ENCODE measurements around the gene PCDHA9.

Gene PCDHA9

GRCh38 chr5:140857177-140857986 is 9.2 kb downstream of the PCDHA9 start:
- WGBS: 98% methylated on average over 83 of the region's 94 CpGs
- H3K36me3 ChIP-seq (ENCODE audit: control insufficient read depth in 1 of 2, insufficient read depth in 2 of 2, low read depth in 1 of 2, low read length in 2 of 2): peaks cover 0 to 10% of the 10 kb centered on the region in 2 experiments
- DNase-seq: no peak

GRCh38 chr5:140857987-140858240 is 9.7 kb downstream of the PCDHA9 start:
- H3K9me3 ChIP-seq (ENCODE audit: control insufficient read depth, low read length): peaks cover 53% of the 10 kb centered on the region
- peaks cover 4% of the 10 kb centered on the region for H3K4me1 ChIP-seq (ENCODE audit: control insufficient read depth, insufficient read depth, low read depth, low read length)
- H3K36me3 ChIP-seq (ENCODE audit: control insufficient read depth in 1 of 2, insufficient read depth in 2 of 2, low read depth in 1 of 2, low read length in 2 of 2): peaks cover 0 to 15% of the 10 kb centered on the region in 2 experiments
- H2BK15ac ChIP-seq (ENCODE audit: low read depth, poor library complexity, severe bottlenecking): no peak overlapping the region
- over 99% methylated on average over 22 of the region's 22 CpGs for WGBS
- H2AK5ac ChIP-seq (ENCODE audit: low read length, severe bottlenecking): no peak overlapping the region
- H2BK12ac ChIP-seq (ENCODE audit: low read length in 2 of 2): no peak overlapping the region
- no peak overlapping the region for H2BK120ac ChIP-seq (ENCODE audit: low read depth, low read length)
- peak overlapping the region; percentile 3 for H4K91ac ChIP-seq (ENCODE audit: low read length)
- H3K14ac ChIP-seq (ENCODE audit: low read length in 2 of 2): no peak overlapping the region
- no peak overlapping the region for H4K8ac ChIP-seq (ENCODE audit: low read length)
- no peak overlapping the region for H3K9ac ChIP-seq (ENCODE audit: low read length)
- no peak overlapping the region for H2BK5ac ChIP-seq (ENCODE audit: low read depth, low read length, poor library complexity, severe bottlenecking)
- H3K4me3 ChIP-seq (ENCODE audit: insufficient read depth in 1 of 2, low read depth in 1 of 2, low read length in 2 of 2): no peak overlapping the region
- H3K27ac ChIP-seq (ENCODE audit: low read length, poor library complexity, severe bottlenecking): no peak overlapping the region
- no peak overlapping the region for H3K4me2 ChIP-seq (ENCODE audit: low read length, poor library complexity, severe bottlenecking)
- H3K4ac ChIP-seq (ENCODE audit: low read depth in 1 of 2, low read length in 2 of 2): no peak overlapping the region
- no peaks in the 10 kb centered on the region for H3K79me1 ChIP-seq (replicated peaks; ENCODE audit: low read length, poor library complexity, severe bottlenecking)
- DNase-seq: no peak
- H3K27me3 ChIP-seq (ENCODE audit: control insufficient read depth in 1 of 2, insufficient read depth in 1 of 2, low read length in 2 of 2): no peaks in the 10 kb centered on the region
- no peak overlapping the region for H3K18ac ChIP-seq (ENCODE audit: low read depth in 1 of 2, low read length in 2 of 2)
- no peak overlapping the region for H2AFZ ChIP-seq (ENCODE audit: low read depth, low read length)
- no peak overlapping the region for H3K23ac ChIP-seq (ENCODE audit: low read length in 2 of 2)

More at GRCh38 chr5:140857177-140857986, 9.2 kb downstream of the PCDHA9 start:
- H3K79me1 ChIP-seq (replicated peaks; ENCODE audit: low read length, poor library complexity, severe bottlenecking): no peaks in the 10 kb centered on the region
- H2BK12ac ChIP-seq (ENCODE audit: low read length in 2 of 2): no peak overlapping the region
- no peak overlapping the region for H3K4me3 ChIP-seq (ENCODE audit: insufficient read depth in 1 of 2, low read depth in 1 of 2, low read length in 2 of 2)
- no peak overlapping the region for H4K8ac ChIP-seq (ENCODE audit: low read length)
- H3K9ac ChIP-seq (ENCODE audit: low read length): no peak overlapping the region
- H2BK15ac ChIP-seq (ENCODE audit: low read depth, poor library complexity, severe bottlenecking): no peak overlapping the region
- no peak overlapping the region for H2BK120ac ChIP-seq (ENCODE audit: low read depth, low read length)
- no peak overlapping the region for H3K18ac ChIP-seq (ENCODE audit: low read depth in 1 of 2, low read length in 2 of 2)
- H3K4ac ChIP-seq (ENCODE audit: low read depth in 1 of 2, low read length in 2 of 2): no peak overlapping the region
- no peak overlapping the region for H3K14ac ChIP-seq (ENCODE audit: low read length in 2 of 2)
- H4K91ac ChIP-seq (ENCODE audit: low read length): peak overlapping the region; percentile 3
- H3K4me1 ChIP-seq (ENCODE audit: control insufficient read depth, insufficient read depth, low read depth, low read length): peaks cover under 1% of the 10 kb centered on the region
- H3K23ac ChIP-seq (ENCODE audit: low read length in 2 of 2): no peak overlapping the region
- H2AFZ ChIP-seq (ENCODE audit: low read depth, low read length): no peak overlapping the region
- no peaks in the 10 kb centered on the region for H3K27me3 ChIP-seq (ENCODE audit: control insufficient read depth in 1 of 2, insufficient read depth in 1 of 2, low read length in 2 of 2)
- H3K27ac ChIP-seq (ENCODE audit: low read length, poor library complexity, severe bottlenecking): no peak overlapping the region
- no peak overlapping the region for H3K4me2 ChIP-seq (ENCODE audit: low read length, poor library complexity, severe bottlenecking)
- H2AK5ac ChIP-seq (ENCODE audit: low read length, severe bottlenecking): no peak overlapping the region
- H2BK5ac ChIP-seq (ENCODE audit: low read depth, low read length, poor library complexity, severe bottlenecking): no peak overlapping the region
- H3K9me3 ChIP-seq (ENCODE audit: control insufficient read depth, low read length): peaks cover 50% of the 10 kb centered on the region

GRCh38 chr5:140862441-140863295 is 14.5 kb downstream of the PCDHA9 start:
- WGBS: 97% methylated on average over 76 of the region's 76 CpGs

More at GRCh38 chr5:140862441-140863295, 14.5 kb downstream of the PCDHA9 start:
- Histone ChIP-seq H4K91ac (ENCODE audit: low read length) (peak overlapping the region; percentile 34), H3K23ac (ENCODE audit: low read length in 2 of 2) (no peak overlapping the region), H2BK12ac (ENCODE audit: low read length in 2 of 2) (no peak overlapping the region), H2BK5ac (ENCODE audit: low read depth, low read length, poor library complexity, severe bottlenecking) (no peak overlapping the region), H3K4ac (ENCODE audit: low read depth in 1 of 2, low read length in 2 of 2) (no peak overlapping the region), H2AK5ac (ENCODE audit: low read length, severe bottlenecking) (no peak overlapping the region), H3K4me1 (ENCODE audit: control insufficient read depth, insufficient read depth, low read depth, low read length) (peaks cover 4% of the 10 kb centered on the region), H4K8ac (ENCODE audit: low read length) (peak overlapping the region; percentile 13), H2BK15ac (ENCODE audit: low read depth, poor library complexity, severe bottlenecking) (no peak overlapping the region), H3K9me3 (ENCODE audit: control insufficient read depth, low read length) (peaks cover 57% of the 10 kb centered on the region), H2BK120ac (ENCODE audit: low read depth, low read length) (no peak overlapping the region), H3K4me2 (ENCODE audit: low read length, poor library complexity, severe bottlenecking) (no peak overlapping the region), H3K14ac (ENCODE audit: low read length in 2 of 2) (no peak overlapping the region), H3K27ac (ENCODE audit: low read length, poor library complexity, severe bottlenecking) (no peak overlapping the region), H2AFZ (ENCODE audit: low read depth, low read length) (no peak overlapping the region), H3K9ac (ENCODE audit: low read length) (no peak overlapping the region), H3K18ac (ENCODE audit: low read depth in 1 of 2, low read length in 2 of 2) (no peak overlapping the region), H3K4me3 (ENCODE audit: insufficient read depth in 1 of 2, low read depth in 1 of 2, low read length in 2 of 2) (peak overlapping the region in 1 of 2 experiments; percentile 1), H3K27me3 (ENCODE audit: control insufficient read depth in 1 of 2, insufficient read depth in 1 of 2, low read length in 2 of 2) (no peaks in the 10 kb centered on the region), H3K36me3 (ENCODE audit: control insufficient read depth in 1 of 2, insufficient read depth in 2 of 2, low read depth in 1 of 2, low read length in 2 of 2) (peaks cover 0 to 14% of the 10 kb centered on the region in 2 experiments), H3K79me1 (replicated peaks; ENCODE audit: low read length, poor library complexity, severe bottlenecking) (no peaks in the 10 kb centered on the region)
- DNase-seq: no peak
